ENCODE data around the gene ZNF202.
"Not testable (repeated sequence)": the region's sequence is repeated elsewhere in the genome, so short reads cannot be mapped to it uniquely, and the experiment has no call there.

ZNF202 gene

DNA sequence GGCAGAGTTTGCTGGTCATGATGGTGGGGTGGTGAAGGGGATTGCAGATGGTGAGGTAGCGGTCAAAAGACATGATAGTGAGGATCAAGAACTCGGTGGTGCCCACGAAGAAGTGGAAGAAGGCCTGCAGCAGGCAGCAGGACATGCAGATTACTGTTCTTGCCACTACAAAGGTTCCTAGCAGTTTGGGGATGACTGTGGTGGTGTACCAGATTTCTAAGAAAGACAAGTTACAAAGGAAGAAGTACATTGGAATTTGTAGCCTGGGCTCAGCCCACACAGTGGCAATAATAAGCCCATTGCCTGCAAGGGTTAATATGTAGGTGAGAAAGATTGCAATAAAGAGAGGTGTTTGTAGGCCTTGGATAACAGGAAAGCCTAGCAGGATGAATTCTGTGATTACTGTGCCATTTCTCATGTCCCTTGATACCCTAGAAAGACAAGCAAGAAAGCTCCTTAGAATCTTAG is 12.7 kb upstream of the ZNF202 start, which contains the start of gene OR6X1:
TSS of gene OR6X1 (minus strand) at position 418 of the 468 bp plus-strand sequence. CDS start at position 418, 0 bp downstream.
- no peak within 1 kb of the TSS for H3K9ac ChIP-seq (ENCODE audit: low read length)
- no peaks in the 10 kb centered on the region for H3K36me3 ChIP-seq (ENCODE audit: insufficient read depth, low read length)
- H4K20me1 ChIP-seq (ENCODE audit: insufficient read depth, low read length), result no peaks in the 10 kb centered on the region
- H2AFZ ChIP-seq (ENCODE audit: low read length), result no peak within 1 kb of the TSS
- H3K27me3 ChIP-seq (ENCODE audit: insufficient read depth, low read length), result no peaks in the 10 kb centered on the region
- no peaks in the 10 kb centered on the region for H3K9me2 ChIP-seq (ENCODE audit: low read depth, low read length)
- TF ChIP-seq CTCF (IDR thresholded peaks at IDR 0.05; ENCODE audit: low read length) (no peak), EZH2 (IDR thresholded peaks at IDR 0.05; ENCODE audit: borderline replicate concordance, low read length) (no peak)
- H3K4me3 ChIP-seq (ENCODE audit: low read depth, low read length, poor library complexity, severe bottlenecking), result no peak within 1 kb of the TSS
- no peaks in the 10 kb centered on the region for H3K4me1 ChIP-seq (ENCODE audit: insufficient read depth, low read length, severe bottlenecking)
- H3F3A ChIP-seq (ENCODE audit: insufficient read depth, low read length), result no peaks in the 10 kb centered on the region
- no peak within 1 kb of the TSS for H3K27ac ChIP-seq (ENCODE audit: low read depth, low read length, poor library complexity, severe bottlenecking)
- no peaks in the 10 kb centered on the region for H3K9me3 ChIP-seq (ENCODE audit: low read length)
- no peaks in the 10 kb centered on the region for H3K79me2 ChIP-seq (ENCODE audit: insufficient read depth, low read length)
- H3K4me2 ChIP-seq (ENCODE audit: low read length), result no peak within 1 kb of the TSS

DNA sequence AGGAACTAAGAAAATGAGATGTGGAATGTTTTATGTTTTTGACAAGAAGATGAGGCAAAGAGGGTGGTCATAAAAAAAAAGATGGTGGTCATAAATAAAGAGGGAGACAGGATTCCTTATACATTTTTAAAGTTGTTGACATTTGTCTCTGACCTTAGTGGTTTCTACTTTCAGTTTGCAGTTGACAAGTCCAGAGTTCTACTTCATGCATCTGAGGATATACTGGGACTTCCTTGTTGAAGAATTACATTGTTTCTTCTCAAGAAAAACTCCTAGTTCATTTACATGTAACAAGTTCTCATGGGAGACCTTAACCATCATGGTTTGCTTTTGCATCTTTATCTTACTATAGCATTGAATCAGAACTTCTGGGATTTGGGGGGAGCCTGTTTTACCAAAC is 11.7 kb upstream of the ZNF202 start:
- no peak for TF ChIP-seq CTCF (IDR thresholded peaks at IDR 0.05; ENCODE audit: low read length)
- TF ChIP-seq EZH2 (IDR thresholded peaks at IDR 0.05; ENCODE audit: borderline replicate concordance, low read length), result no peak
- Histone ChIP-seq H3K9me3 (ENCODE audit: low read length) (no peaks in the 10 kb centered on the region), H2AFZ (ENCODE audit: low read length) (no peak overlapping the region), H3K79me2 (ENCODE audit: insufficient read depth, low read length) (no peaks in the 10 kb centered on the region), H4K20me1 (ENCODE audit: insufficient read depth, low read length) (no peaks in the 10 kb centered on the region), H3K4me2 (ENCODE audit: low read length) (no peak overlapping the region), H3K4me3 (ENCODE audit: low read depth, low read length, poor library complexity, severe bottlenecking) (no peak overlapping the region), H3F3A (ENCODE audit: insufficient read depth, low read length) (no peaks in the 10 kb centered on the region), H3K36me3 (ENCODE audit: insufficient read depth, low read length) (no peaks in the 10 kb centered on the region), H3K27me3 (ENCODE audit: insufficient read depth, low read length) (no peaks in the 10 kb centered on the region), H3K9ac (ENCODE audit: low read length) (no peak overlapping the region), H3K9me2 (ENCODE audit: low read depth, low read length) (no peaks in the 10 kb centered on the region), H3K4me1 (ENCODE audit: insufficient read depth, low read length, severe bottlenecking) (no peaks in the 10 kb centered on the region), H3K27ac (ENCODE audit: low read depth, low read length, poor library complexity, severe bottlenecking) (no peak overlapping the region)

GRCh38 chr11:123751781-123752180 is 10.3 kb upstream of the ZNF202 start:
- no peaks in the 10 kb centered on the region for H3K27me3 ChIP-seq (ENCODE audit: insufficient read depth, low read length)
- no peaks in the 10 kb centered on the region for H3K9me2 ChIP-seq (ENCODE audit: low read depth, low read length)
- H3K27ac ChIP-seq (ENCODE audit: low read depth, low read length, poor library complexity, severe bottlenecking), result no peak overlapping the region
- H4K20me1 ChIP-seq (ENCODE audit: insufficient read depth, low read length), result no peaks in the 10 kb centered on the region
- no peaks in the 10 kb centered on the region for H3K36me3 ChIP-seq (ENCODE audit: insufficient read depth, low read length)
- H3K4me2 ChIP-seq (ENCODE audit: low read length), result no peak overlapping the region
- TF ChIP-seq EZH2 (IDR thresholded peaks at IDR 0.05; ENCODE audit: borderline replicate concordance, low read length), result no peak
- TF ChIP-seq CTCF (IDR thresholded peaks at IDR 0.05; ENCODE audit: low read length), result no peak
- no peaks in the 10 kb centered on the region for H3K9me3 ChIP-seq (ENCODE audit: low read length)
- H3K4me1 ChIP-seq (ENCODE audit: insufficient read depth, low read length, severe bottlenecking), result no peaks in the 10 kb centered on the region
- no peak overlapping the region for H3K4me3 ChIP-seq (ENCODE audit: low read depth, low read length, poor library complexity, severe bottlenecking)
- H3K79me2 ChIP-seq (ENCODE audit: insufficient read depth, low read length), result no peaks in the 10 kb centered on the region
- no peak overlapping the region for H3K9ac ChIP-seq (ENCODE audit: low read length)
- no peaks in the 10 kb centered on the region for H3F3A ChIP-seq (ENCODE audit: insufficient read depth, low read length)
- no peak overlapping the region for H2AFZ ChIP-seq (ENCODE audit: low read length)

DNA sequence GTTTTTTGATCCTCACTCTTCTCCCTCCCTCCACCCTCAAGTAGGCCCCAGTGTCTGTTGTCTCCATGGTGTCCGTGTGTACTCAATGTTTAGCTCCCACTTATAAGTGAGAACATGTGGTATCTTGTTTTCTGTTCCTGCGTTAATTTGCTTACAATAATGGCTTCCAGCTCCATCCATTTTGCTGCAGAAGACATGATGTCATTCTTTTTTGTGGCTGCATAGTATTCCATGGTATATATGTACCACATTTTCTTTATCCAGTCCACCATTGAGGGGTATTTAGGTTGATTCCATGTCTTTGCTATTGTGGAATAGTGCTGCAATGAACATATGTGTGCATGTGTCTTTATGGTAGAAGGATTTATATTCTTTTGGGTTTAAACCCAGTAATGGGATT is 6.9 kb upstream of the ZNF202 start:
- not testable (repeated sequence) for H3K36me3 ChIP-seq (ENCODE audit: insufficient read depth, low read length); H3K79me2 ChIP-seq (ENCODE audit: insufficient read depth, low read length); H4K20me1 ChIP-seq (ENCODE audit: insufficient read depth, low read length); H3K9ac ChIP-seq (ENCODE audit: low read length); H3K9me3 ChIP-seq (ENCODE audit: low read length); H2AFZ ChIP-seq (ENCODE audit: low read length); H3K9me2 ChIP-seq (ENCODE audit: low read depth, low read length); H3F3A ChIP-seq (ENCODE audit: insufficient read depth, low read length); H3K4me3 ChIP-seq (ENCODE audit: low read depth, low read length, poor library complexity, severe bottlenecking); H3K4me2 ChIP-seq (ENCODE audit: low read length); H3K27ac ChIP-seq (ENCODE audit: low read depth, low read length, poor library complexity, severe bottlenecking); H3K4me1 ChIP-seq (ENCODE audit: insufficient read depth, low read length, severe bottlenecking); H3K27me3 ChIP-seq (ENCODE audit: insufficient read depth, low read length)
